Measurements from ENCODE around the gene TSPAN17.

TSPAN17 gene

GRCh38 chr5:176624142-176624541 lies 23.1 kb upstream of the TSPAN17 start:
- DNase-seq: no peak

GRCh38 chr5:176624938-176625337 lies 22.3 kb upstream of the TSPAN17 start:
- no peak for DNase-seq

GRCh38 chr5:176625512-176625911 lies 21.8 kb upstream of the TSPAN17 start:
- no peak for DNase-seq

DNA sequence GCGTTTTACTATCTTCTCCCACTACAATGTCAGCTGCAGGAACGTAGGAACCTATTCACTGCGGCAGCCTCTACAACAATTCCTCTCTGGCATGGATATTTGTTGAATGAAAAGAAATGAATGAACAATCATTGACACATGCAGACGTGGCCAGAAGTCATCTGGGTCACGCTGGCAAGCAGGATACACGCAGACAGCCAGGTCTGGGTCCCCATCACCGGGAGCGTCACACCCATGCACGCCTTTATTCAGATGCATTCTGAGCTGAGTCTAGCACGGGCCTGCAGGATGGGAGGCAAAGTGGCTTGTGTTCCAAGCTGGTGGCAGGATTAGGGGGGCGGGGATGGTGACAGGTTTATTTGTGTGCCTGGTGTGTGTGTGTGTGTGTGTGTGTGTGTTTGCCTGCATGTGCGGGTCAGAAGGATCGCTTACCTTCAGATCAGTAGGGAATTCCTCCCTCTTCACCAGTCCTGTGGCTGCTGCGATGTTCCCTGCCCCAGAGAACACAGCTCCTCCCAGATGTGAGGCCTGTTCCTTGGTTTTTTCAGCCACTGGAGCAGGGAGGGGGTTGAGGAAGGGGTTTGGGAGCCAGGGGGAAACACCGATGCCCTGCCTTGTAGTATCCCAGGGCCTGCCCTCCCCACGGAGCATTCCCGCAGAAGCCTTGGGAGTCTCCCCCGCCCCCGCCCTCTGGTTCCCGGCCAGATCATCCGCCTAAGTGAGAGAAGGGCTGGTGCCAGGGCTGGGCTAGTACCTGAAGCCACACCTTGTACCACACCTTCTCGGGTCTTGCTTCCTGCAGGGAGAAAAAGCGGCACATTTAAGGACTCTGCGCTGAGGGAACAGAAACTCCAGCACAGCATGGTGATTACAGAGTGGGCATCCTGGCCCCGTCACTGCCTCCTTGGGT lies 21.1 kb upstream of the TSPAN17 start:
- DNase-seq: no peak

GRCh38 chr5:176626876-176627236 lies 20.4 kb upstream of the TSPAN17 start:
- DNase-seq: no peak

GRCh38 chr5:176627582-176627981 lies 19.7 kb upstream of the TSPAN17 start:
- no peak for DNase-seq

- DNase-seq: no peak
These were observed 18.7 kb upstream of the TSPAN17 start for GRCh38 chr5:176628406-176629228.

DNA sequence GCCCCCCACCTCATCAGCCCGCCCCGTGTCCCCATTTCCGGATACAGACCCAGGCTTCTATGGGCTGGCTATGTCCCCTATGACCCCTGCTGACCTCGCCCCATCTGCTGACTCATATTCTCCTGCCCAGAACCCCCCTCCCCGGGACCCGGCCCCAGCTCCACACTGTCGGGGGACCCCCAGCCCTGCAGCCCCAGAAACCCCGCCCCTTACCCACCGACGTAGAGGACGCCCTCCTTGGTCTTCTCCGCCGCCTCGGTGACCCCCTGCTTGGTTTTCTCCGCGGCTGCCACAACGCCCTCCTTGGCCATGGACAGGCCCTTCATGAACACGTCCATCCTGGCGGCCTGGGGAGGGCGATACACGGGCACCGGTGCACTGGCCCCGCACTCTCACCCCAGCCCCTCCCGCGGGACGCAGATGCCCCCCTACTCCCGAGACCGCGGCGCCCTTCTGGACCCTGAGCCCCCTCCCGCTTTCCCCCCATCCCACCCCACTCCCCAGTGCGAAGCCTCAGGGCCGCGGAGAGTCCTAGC lies 17.9 kb upstream of the TSPAN17 start:
- DNase-seq: no peak

DNA sequence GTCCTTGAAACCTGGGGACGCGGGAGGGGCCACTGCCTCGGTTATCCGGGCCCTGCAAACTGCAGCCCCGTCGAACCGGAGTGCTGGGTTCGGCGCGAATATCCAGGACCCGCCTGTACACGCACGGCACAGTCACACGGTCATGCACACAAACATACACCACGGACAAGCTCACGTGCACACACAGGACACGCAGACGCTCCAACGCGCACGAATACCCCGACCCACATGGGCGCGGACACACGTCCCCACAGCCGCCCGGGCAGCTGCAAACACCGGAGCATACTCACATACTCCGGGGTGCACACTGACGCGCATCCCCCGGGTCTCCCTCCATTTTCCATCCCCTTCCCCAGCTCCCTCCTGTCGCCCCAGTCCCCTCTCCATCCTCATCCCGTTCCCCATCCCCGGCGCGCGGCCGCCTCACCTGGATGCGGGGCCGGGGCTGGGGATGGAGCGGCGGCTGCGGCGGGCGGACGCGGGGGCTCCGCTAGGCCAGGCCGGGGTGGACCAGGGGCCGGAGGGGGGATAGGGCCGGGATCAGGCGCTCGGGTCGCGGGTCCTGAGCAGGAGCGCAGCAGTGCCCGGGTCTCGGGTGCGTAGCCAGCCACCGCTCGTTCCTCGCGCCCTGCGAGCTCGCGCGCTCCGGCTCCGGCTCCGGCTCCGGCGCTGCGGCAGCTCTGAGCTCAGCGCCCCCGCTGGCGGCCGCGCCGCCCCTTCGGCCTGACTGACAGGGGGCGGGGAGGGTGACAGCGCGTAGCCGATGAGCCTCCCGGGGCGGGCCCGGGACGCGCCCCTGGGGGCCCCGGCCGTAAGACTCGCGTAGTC lies 17.2 kb upstream of the TSPAN17 start, which contains the start of the genes EIF4E1B and SNCB:
TSS of gene EIF4E1B (plus strand) at position 823 of the 828 bp plus-strand sequence. CDS start 12,113 bp downstream, outside the sequence.
TSS of gene SNCB (minus strand) at position 682 of the 828 bp plus-strand sequence. CDS start 880 bp downstream, outside the sequence.
- peak; percentile 49 for DNase-seq

GRCh38 chr5:176630681-176631222 lies 16.5 kb upstream of the TSPAN17 start:
- no peak for DNase-seq

- no peak for DNase-seq
These were observed 15.7 kb upstream of the TSPAN17 start for GRCh38 chr5:176631383-176632200.

- no peak for DNase-seq
These were observed 14.5 kb upstream of the TSPAN17 start for GRCh38 chr5:176632745-176633144.

DNA sequence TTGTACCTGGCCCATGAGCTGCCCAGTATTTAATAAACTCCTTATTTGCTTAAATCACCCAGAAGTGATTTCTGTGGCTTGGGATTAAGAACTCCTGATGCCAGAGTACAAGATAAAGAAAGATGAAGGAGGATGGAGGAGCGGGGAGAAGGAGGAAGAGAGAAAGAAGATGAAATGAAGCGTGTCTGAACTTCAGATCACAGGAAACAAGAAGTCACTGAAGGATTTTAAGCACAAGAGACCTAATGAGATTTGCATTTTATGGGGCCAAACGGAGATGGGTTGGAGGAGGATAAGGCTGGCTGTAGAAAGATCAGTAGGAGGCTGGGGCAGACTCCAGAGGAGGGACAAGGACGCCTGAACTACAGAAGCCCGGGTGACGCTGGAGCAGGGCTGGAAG lies 13.7 kb upstream of the TSPAN17 start:
- no peak for DNase-seq

DNA sequence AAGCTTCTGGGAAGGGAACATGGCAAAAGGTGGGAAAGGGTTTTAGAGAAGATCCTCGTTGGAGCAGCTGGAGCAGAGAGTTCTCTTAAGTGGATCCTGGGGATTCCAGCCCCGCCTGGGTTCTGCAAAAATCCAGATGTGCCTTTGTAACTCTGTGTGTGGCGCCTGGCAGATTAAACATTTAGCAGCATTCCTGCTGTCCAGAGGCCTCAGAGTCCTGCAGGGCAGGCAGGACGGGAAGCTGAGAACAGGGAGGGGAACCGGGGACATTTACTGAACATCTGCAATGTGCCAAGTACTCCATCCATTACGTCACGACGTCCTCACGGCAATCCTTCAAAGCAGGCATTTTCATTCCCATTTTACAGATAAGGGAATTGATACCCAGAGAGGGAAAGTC lies 10.9 kb upstream of the TSPAN17 start:
- DNase-seq: no peak

DNA sequence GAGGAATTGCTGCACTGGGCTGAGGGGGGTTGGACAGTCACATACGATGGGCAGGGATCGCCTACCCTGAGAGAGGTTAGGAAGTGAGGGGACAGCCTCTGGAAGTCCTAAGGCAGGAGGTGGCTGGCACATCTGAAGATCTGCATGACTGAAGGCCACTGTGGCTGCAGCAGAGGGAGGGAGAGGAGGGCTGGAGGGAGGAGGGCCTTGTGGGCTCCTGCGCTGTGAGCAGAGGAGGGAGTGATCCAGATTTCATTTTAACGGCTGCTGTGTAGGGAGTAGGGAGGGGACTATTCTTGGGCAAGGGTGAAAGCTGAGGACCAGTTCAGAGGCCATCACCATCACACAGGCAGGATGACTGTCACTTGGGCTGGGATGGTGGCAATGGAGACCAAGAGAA lies 9.7 kb upstream of the TSPAN17 start:
- no peak for DNase-seq

- no peak for DNase-seq
These were observed 8.8 kb upstream of the TSPAN17 start for GRCh38 chr5:176638437-176638836.

DNA sequence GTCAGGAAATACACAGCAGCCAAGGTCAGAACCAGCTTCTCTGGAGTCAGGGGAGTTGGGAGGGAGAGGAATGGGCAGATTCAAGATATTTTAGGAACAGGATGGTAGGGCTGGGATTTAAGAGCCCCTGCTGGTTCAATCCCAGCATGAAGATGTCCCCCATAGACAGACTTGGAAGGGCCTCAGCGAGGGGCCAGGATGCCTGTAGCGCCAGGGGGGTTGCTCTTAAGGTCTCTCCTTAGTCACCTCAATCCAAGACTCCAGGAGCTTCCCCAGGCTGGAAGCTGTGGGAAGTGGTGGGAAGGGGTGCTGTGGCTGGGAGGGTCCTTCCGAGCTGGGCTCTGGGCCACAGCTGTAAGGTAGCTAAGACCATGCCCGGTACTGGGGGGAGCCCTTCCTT lies 8.1 kb upstream of the TSPAN17 start:
- DNase-seq: no peak

DNA sequence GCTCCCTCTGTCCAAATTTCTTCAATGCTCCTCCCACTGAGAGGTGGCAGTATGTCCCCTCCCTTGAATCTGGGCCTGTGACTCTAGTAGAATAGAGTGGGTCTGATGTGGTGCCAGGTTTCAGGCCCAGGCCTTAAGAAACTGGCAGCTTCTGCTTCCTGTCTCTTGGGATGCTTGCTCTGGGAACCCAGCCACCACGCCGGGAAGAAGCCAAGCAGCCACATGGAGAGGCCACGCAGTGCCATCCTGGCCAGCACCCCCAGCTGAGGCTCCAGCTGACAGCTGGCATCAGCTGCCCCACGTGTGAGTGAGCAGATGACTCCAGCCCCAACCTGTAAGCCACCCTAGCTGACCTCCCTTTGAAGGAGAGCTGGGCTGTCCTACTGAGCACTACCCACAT lies 7.3 kb upstream of the TSPAN17 start:
- peak; percentile 12 for DNase-seq

GRCh38 chr5:176640616-176641015 lies 6.7 kb upstream of the TSPAN17 start:
- DNase-seq: no peak

GRCh38 chr5:176642675-176643490 lies 4.4 kb upstream of the TSPAN17 start:
- no peak for DNase-seq

Data from fibroblast of skin of back (primary cell).